ENCODE results near the gene PPIP5K2. TPM values are rescaled to one million over a fixed set of nuclear protein-coding genes. Genes with fewer than 3 reads are reported as not detected.
"Not testable (repeated sequence)": the region's sequence is repeated elsewhere in the genome, so short reads cannot be mapped to it uniquely, and the experiment has no call there.

Gene PPIP5K2
- total RNA-seq, 4 donors from 2014 or later = 17.0 to 51.2 (median 31.7) TPM

DNA sequence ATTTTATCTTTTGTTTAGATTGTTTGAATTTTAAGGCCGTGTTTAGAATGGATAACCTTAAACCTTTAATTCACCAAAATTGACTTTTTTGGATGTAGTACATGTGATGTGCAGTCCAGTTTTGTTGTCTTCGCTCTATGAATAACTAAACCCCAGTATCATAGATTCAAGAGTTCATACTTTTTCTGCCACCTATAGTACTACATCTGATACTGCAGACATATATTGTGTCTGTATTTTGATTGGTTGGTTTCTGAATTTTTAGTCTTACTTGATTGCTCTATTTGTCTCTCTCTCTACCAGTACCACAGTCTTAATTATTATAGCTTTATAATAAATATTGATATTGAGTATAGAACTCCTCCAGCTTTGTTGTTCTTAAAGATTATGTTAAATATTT, 58.1 kb downstream of the PPIP5K2 start:
- no peak for DNase-seq
- TF ChIP-seq, protein P1, sequence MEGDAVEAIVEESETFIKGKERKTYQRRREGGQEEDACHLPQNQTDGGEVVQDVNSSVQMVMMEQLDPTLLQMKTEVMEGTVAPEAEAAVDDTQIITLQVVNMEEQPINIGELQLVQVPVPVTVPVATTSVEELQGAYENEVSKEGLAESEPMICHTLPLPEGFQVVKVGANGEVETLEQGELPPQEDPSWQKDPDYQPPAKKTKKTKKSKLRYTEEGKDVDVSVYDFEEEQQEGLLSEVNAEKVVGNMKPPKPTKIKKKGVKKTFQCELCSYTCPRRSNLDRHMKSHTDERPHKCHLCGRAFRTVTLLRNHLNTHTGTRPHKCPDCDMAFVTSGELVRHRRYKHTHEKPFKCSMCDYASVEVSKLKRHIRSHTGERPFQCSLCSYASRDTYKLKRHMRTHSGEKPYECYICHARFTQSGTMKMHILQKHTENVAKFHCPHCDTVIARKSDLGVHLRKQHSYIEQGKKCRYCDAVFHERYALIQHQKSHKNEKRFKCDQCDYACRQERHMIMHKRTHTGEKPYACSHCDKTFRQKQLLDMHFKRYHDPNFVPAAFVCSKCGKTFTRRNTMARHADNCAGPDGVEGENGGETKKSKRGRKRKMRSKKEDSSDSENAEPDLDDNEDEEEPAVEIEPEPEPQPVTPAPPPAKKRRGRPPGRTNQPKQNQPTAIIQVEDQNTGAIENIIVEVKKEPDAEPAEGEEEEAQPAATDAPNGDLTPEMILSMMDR (IDR thresholded peaks at IDR 0.05) = no peak
- TF ChIP-seq POLR2A (IDR thresholded peaks at IDR 0.05) = no peak
- H3K4me3 ChIP-seq = no peak overlapping the region
- H3K27ac ChIP-seq = no peak overlapping the region
- H3K36me3 ChIP-seq = peaks cover 0 to 53% (median 0%) of the 10 kb centered on the region in 3 donors
- H3K9me3 ChIP-seq = no peaks in the 10 kb centered on the region
- H3K27me3 ChIP-seq = no peaks in the 10 kb centered on the region
- no peaks in the 10 kb centered on the region for H3K4me1 ChIP-seq

DNA sequence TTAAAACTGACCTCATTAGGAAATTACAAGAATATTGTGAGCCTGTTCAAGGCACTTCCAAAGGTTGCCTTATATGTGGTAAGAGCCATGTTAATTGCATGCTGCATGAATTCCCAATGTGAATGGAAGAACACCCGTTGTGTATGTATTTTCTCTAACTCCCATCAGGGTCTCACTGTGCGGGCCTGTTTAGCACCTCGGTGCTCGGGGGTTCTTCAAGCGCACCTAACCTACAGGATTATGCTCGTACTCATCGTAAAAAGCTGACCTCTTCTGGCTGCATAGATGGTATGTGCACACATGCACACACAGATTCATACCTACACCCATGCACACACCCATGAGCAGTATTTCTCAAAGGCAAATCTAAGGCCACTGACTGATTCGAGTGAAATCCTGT, 66.1 kb downstream of the PPIP5K2 start:
- Histone ChIP-seq H3K4me3 (no peak overlapping the region), H3K27me3 (no peaks in the 10 kb centered on the region), H3K9me3 (no peaks in the 10 kb centered on the region), H3K4me1 (no peaks in the 10 kb centered on the region), H3K27ac (no peak overlapping the region), H3K36me3 (peaks cover 0 to 36% (median 0%) of the 10 kb centered on the region in 3 donors)
- no peak for DNase-seq
- TF ChIP-seq, protein P1 (IDR thresholded peaks at IDR 0.05) = no peak
- TF ChIP-seq POLR2A (IDR thresholded peaks at IDR 0.05) = no peak

DNA sequence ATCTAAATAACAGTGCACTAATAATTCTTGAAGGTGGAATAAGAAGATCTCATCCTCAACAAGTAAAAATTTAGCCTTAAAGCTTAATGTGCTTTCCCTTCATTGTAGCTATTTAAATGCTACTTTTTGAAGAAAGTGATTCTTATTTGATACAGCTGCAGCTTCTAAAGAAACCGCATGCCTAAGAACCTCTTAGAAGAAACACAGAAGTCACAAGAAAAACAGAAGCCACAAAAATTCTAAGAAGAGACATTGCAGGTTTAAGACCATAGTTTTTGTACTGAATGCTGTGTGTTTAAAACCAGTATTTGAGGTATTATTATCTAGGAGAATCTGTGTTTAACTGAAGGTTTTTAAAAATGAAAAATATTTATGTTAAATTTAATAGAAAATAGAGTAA, 68.3 kb downstream of the PPIP5K2 start:
- H3K27me3 ChIP-seq = no peaks in the 10 kb centered on the region
- H3K36me3 ChIP-seq = peaks cover 0 to 29% (median 0%) of the 10 kb centered on the region in 3 donors
- no peaks in the 10 kb centered on the region for H3K4me1 ChIP-seq
- DNase-seq = no peak
- H3K27ac ChIP-seq = no peak overlapping the region
- no peak for TF ChIP-seq POLR2A (IDR thresholded peaks at IDR 0.05)
- TF ChIP-seq, protein P1 (IDR thresholded peaks at IDR 0.05) = no peak
- H3K9me3 ChIP-seq = no peaks in the 10 kb centered on the region
- H3K4me3 ChIP-seq = no peak overlapping the region

DNA sequence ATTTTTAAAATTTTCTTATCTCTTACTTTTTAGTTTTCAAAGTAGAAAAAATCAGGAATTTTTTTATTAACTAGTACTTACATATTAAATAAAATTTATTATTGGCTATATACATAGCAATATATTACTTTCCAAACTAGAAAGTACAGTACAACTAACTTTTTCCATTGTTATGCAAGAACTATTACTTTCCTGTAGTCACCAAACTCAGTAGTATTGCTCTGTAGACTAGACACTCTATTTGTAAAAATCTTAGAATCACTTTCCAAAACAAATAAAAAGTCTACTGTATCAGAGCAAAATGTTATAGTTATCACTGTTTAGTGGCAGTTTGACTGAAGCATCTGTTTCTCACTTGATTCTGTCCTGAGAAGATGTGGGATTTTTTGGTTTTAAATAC, 83.1 kb downstream of the PPIP5K2 start:
- TF ChIP-seq, protein P1 (IDR thresholded peaks at IDR 0.05) = no peak
- TF ChIP-seq POLR2A (IDR thresholded peaks at IDR 0.05) = no peak
- H3K4me3 ChIP-seq = no peak overlapping the region
- H3K27me3 ChIP-seq = no peaks in the 10 kb centered on the region
- H3K36me3 ChIP-seq = peaks cover 0 to 26% (median 0%) of the 10 kb centered on the region in 3 donors
- H3K4me1 ChIP-seq = no peaks in the 10 kb centered on the region
- no peak for DNase-seq
- no peak overlapping the region for H3K27ac ChIP-seq
- H3K9me3 ChIP-seq = no peaks in the 10 kb centered on the region

DNA sequence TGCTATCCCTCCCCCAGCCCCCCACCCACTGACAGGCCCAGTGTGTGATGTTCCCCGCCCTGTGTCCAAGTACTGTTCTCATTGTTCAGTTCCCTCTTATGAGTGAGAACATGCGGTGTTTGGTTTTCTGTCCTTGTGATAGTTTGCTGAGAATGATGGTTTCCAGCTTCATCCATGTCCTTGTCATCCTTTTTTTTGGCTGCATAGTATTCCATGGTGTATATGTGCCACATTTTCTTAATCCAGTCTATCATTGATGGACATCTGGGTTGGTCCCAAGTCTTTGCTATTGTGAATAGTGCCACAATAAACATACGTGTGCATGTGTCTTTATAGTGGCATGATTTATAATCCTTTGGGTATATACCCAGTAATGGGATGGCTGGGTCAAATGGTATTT, 84.9 kb downstream of the PPIP5K2 start:
- H3K4me3 ChIP-seq, DNase-seq, H3K27ac ChIP-seq, H3K4me1 ChIP-seq, H3K27me3 ChIP-seq, H3K9me3 ChIP-seq: not testable (repeated sequence)
- H3K36me3 ChIP-seq = peaks cover 0 to 24% (median 0%) of the 10 kb centered on the region in 3 donors

DNA sequence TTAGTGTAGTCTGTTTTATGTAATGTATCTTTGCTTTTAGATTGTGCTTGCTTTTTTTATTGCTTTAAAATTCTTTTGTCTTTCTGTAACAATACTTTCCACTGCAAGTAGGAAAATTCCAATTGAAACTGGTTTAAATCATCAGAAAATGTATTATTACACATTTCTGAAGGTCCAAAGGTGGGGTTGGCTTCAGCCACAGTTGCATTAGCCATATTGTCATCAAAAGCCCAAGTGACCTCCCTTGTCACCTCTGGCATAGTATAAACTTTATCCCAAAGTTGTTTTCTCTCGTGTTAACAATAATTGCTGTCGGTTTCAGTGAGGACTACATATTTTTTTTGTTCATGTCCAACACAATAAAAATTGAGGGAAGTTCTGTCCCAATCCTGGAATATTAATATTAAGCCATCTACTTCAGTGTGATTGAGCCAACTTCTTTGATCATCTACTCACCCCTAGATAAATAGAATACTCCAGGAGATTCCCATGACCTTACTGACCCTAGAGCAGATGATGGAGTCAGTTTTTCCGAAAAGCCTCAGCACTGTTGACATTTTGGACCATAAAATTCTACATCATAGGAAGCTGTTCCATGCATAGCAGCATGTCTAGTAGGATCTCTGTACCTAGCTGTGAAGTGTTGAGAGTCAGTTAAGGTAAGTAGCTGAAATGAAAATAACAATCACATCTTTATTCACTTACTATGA, 86.0 kb downstream of the PPIP5K2 start:
- Histone ChIP-seq H3K27me3 (no peaks in the 10 kb centered on the region), H3K27ac (no peak overlapping the region), H3K9me3 (no peaks in the 10 kb centered on the region), H3K4me1 (no peaks in the 10 kb centered on the region), H3K4me3 (no peak overlapping the region), H3K36me3 (peaks cover 0 to 24% (median 0%) of the 10 kb centered on the region in 3 donors)
- TF ChIP-seq POLR2A (IDR thresholded peaks at IDR 0.05) = no peak
- TF ChIP-seq, protein P1 (IDR thresholded peaks at IDR 0.05) = no peak
- no peak for DNase-seq
